HL-60 (cell line): Measurements from ENCODE around the gene ACE.

Experiments
- DNase-seq, 2 experiments: peaks; one replicate each; pipeline ENCODE4 v3.0.0-alpha.2; 2010 to 2020; ENCODE audit warnings: low read depth in 1 of 2, low spot score in 1 of 2
- H3K27ac ChIP-seq: fragments of 250-450 bp; sonication (Bioruptor Pico); replicated peaks from 2 replicates; pipeline ENCODE4 v1.5.1; 2020; ENCODE audit warnings: mild to moderate bottlenecking, moderate library complexity
- H3K27me3 ChIP-seq: fragments of 250-450 bp; sonication (Bioruptor Pico); 2 replicates; pipeline ENCODE4 v1.5.1; 2021; ENCODE audit warnings: mild to moderate bottlenecking, moderate library complexity; ENCODE audit not compliant: insufficient read depth, poor library complexity, severe bottlenecking
- H3K4me3 ChIP-seq: replicated peaks from 2 replicates; pipeline ENCODE4 v1.5.1; 2011; ENCODE audit warnings: mild to moderate bottlenecking, control low read depth, low read length; ENCODE audit not compliant: insufficient read depth
- CTCF ChIP-seq: IDR thresholded peaks from one replicate; pipeline ENCODE4 v1.5.1; 2011; ENCODE audit warnings: low read length, control low read depth, inconsistent platforms; ENCODE audit not compliant: insufficient read depth
- GABPA ChIP-seq: IDR thresholded peaks from 2 replicates; pipeline ENCODE4 v1.6.1; 2012; ENCODE audit warnings: low read depth
- POLR2AphosphoS5 ChIP-seq: IDR thresholded peaks from 2 replicates; pipeline ENCODE4 v1.6.1; 2012; ENCODE audit warnings: low read depth
- REST ChIP-seq: IDR thresholded peaks from 2 replicates; pipeline ENCODE4 v1.6.1; 2012; ENCODE audit warnings: low read depth; ENCODE audit not compliant: insufficient replicate concordance
- SPI1 ChIP-seq: IDR thresholded peaks from 2 replicates; pipeline ENCODE4 v1.6.1; 2012; ENCODE audit warnings: low read depth, mild to moderate bottlenecking, borderline replicate concordance

ACE gene

GRCh38 chr17:63542218-63542545 lies 65.3 kb downstream of the ACE start:
- DNase-seq: no peak
- no peak overlapping the region for H3K4me3 ChIP-seq
- H3K27me3 ChIP-seq: peaks cover 21% of the 10 kb centered on the region
- TF ChIP-seq CTCF (no peak), SPI1 (no peak), POLR2AphosphoS5 (no peak), GABPA (no peak), REST (no peak)
- H3K27ac ChIP-seq: no peak overlapping the region

DNA sequence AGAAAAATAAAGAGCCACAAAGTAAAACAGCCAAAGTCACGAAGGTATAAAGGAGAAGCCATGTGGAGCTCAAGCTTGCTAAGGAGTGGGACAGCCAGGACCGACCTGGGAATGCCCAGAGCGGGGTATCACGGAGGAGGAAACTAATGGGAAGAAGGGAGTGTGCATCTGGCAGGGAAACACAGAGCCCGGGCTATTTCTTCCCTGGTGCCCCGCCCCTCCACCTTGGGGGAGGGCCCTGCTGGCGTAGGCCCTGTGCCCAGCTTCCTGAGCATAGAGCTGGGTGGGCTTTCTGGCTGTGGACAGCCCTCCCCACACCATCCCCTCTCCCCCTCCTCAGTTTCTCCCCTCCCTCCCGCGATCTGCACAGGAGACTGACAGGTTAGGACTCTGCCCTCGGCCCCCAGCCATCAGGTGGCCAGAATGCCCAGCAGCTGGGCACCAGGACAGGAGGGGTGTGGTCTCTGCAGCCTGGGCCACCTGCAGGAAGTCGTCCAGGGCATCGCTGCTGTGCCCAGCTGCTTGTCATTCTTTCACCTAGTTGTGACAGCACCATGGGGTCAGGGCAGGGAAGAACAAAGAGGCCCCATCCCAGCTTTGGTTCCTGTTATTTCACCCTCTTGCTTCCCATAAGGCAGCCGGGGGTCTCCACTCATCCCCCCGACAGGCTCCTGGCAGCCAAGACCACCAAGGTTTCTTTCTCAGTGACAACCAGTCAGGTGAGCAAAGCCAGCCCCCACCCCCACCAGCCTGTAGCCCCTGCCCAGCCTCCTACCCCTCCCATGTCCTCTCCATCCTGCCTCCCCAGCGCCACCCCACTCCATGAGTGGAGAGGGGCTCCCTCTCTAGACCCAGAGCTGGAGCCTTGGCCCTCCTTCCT lies 66.3 kb downstream of the ACE start:
- peaks cover 11% of the 10 kb centered on the region for H3K27me3 ChIP-seq
- H3K4me3 ChIP-seq: no peak overlapping the region
- TF ChIP-seq REST: no peak
- TF ChIP-seq CTCF: no peak
- TF ChIP-seq GABPA: no peak
- no peak for TF ChIP-seq SPI1
- no peak for TF ChIP-seq POLR2AphosphoS5
- no peak overlapping the region for H3K27ac ChIP-seq
- no peak for DNase-seq

- no peak overlapping the region for H3K27ac ChIP-seq
Observed at GRCh38 chr17:63543822-63544420, 67.1 kb downstream of the ACE start.

More at GRCh38 chr17:63543822-63544420, 67.1 kb downstream of the ACE start:
- H3K27me3 ChIP-seq: peaks cover 3% of the 10 kb centered on the region
- no peak for TF ChIP-seq REST
- no peak for TF ChIP-seq SPI1
- no peak for TF ChIP-seq GABPA
- no peak for DNase-seq
- no peak overlapping the region for H3K4me3 ChIP-seq
